Stimulated activated CD8-positive, alpha-beta memory T cell treated with anti-CD3 and anti-CD28 coated beads, Interleukin-15, amount 100 ng/mL, for 4 hours (primary cell): ENCODE data around the gene HAUS3.
"Not testable (repeated sequence)": the region's sequence is repeated elsewhere in the genome, so short reads cannot be mapped to it uniquely, and the experiment has no call there.

Source experiments
- DNase-seq, 2 donors: peaks; one replicate each; pipeline ENCODE4 v3.0.0-alpha.2; 2020; ENCODE audit warnings: low read depth in 2 of 2

HAUS3 gene

GRCh38 chr4:2275546-2276251 lies 33.8 kb upstream of the HAUS3 start:
- no peak for DNase-seq

GRCh38 chr4:2275044-2275397 lies 33.1 kb upstream of the HAUS3 start:
- DNase-seq = not testable (repeated sequence)

GRCh38 chr4:2274320-2275043 lies 32.6 kb upstream of the HAUS3 start:
- no peak for DNase-seq

GRCh38 chr4:2273657-2274319 lies 31.9 kb upstream of the HAUS3 start:
- no peak for DNase-seq

GRCh38 chr4:2273221-2273620 lies 31.3 kb upstream of the HAUS3 start:
- no peak for DNase-seq

- DNase-seq = no peak
Observed at GRCh38 chr4:2272828-2273120, 30.9 kb upstream of the HAUS3 start.

GRCh38 chr4:2272026-2272827 lies 30.3 kb upstream of the HAUS3 start:
- no peak for DNase-seq

GRCh38 chr4:2271279-2272025 lies 29.5 kb upstream of the HAUS3 start:
- DNase-seq = no peak

- no peak for DNase-seq
Observed at GRCh38 chr4:2270341-2271165, 28.6 kb upstream of the HAUS3 start.

- no peak for DNase-seq
Observed at GRCh38 chr4:2269618-2270163, 27.8 kb upstream of the HAUS3 start.

GRCh38 chr4:2269206-2269531 lies 27.2 kb upstream of the HAUS3 start:
- DNase-seq = no peak

GRCh38 chr4:2268357-2269205 lies 26.7 kb upstream of the HAUS3 start:
- no peak for DNase-seq

- DNase-seq = no peak
Observed at GRCh38 chr4:2267841-2268240, 25.9 kb upstream of the HAUS3 start.

GRCh38 chr4:2267320-2267811 lies 25.4 kb upstream of the HAUS3 start:
- no peak for DNase-seq

GRCh38 chr4:2266821-2267220 lies 24.9 kb upstream of the HAUS3 start:
- DNase-seq = no peak

- DNase-seq = no peak
Observed at GRCh38 chr4:2266181-2266580, 24.3 kb upstream of the HAUS3 start.

- no peak for DNase-seq
Observed at GRCh38 chr4:2265113-2266110, 23.5 kb upstream of the HAUS3 start.

- DNase-seq = no peak
Observed at GRCh38 chr4:2264481-2265041, 22.6 kb upstream of the HAUS3 start.
